GM23338 (cell line): ENCODE results near the gene PCIF1. TPM values are rescaled to one million over a fixed set of nuclear protein-coding genes. Genes with fewer than 3 reads are reported as not detected.
A peak's percentile ranks its signal among the peaks of the same experiment; 100 is the strongest.

ENCODE experiments used
- ATAC-seq: fragments of 200-7000 bp; cut with Tn5 transposase; 3 replicates; pipeline ENCODE4 v1.9.1; 2020
- DNase-seq: peaks from one replicate; pipeline ENCODE4 v3.0.0-alpha.2; 2015; ENCODE audit warnings: low spot score
- H2AFZ ChIP-seq: fragments of 200-600 bp; sonication (generic); 2 replicates; pipeline ENCODE4 v1.8.0; 2016; ENCODE audit warnings: antibody characterized with exemption, mild to moderate bottlenecking, moderate library complexity
- H3F3A ChIP-seq: fragments of 200-600 bp; sonication (generic); replicated peaks from 2 replicates; pipeline ENCODE4 v1.8.0; 2017; ENCODE audit warnings: antibody characterized with exemption, mixed run types, low read depth
- H3K27ac ChIP-seq: fragments of 200-600 bp; sonication (generic); 2 replicates; pipeline ENCODE4 v1.6.1; 2016; ENCODE audit warnings: low read depth
- H3K27me3 ChIP-seq: fragments of 200-600 bp; sonication (generic); 2 replicates; pipeline ENCODE4 v1.8.0; 2016; ENCODE audit warnings: mild to moderate bottlenecking, mixed run types, moderate library complexity; ENCODE audit not compliant: insufficient read depth
- H3K36me3 ChIP-seq: fragments of 200-600 bp; sonication (generic); 2 replicates; pipeline ENCODE4 v1.8.0; 2016; ENCODE audit warnings: mild to moderate bottlenecking; ENCODE audit not compliant: insufficient read depth
- H3K4me1 ChIP-seq: fragments of 200-600 bp; sonication (generic); 2 replicates; pipeline ENCODE4 v1.8.0; 2016; ENCODE audit warnings: mild to moderate bottlenecking, moderate library complexity; ENCODE audit not compliant: insufficient read depth
- H3K4me2 ChIP-seq: fragments of 200-600 bp; sonication (generic); 2 replicates; pipeline ENCODE4 v1.7.1; 2017; ENCODE audit warnings: mixed run types
- H3K4me3 ChIP-seq: fragments of 200-600 bp; sonication (generic); 2 replicates; pipeline ENCODE4 v1.6.1; 2016; ENCODE audit warnings: mixed run types
- H3K79me2 ChIP-seq: fragments of 200-600 bp; sonication (generic); replicated peaks from 2 replicates; pipeline ENCODE4 v1.8.0; 2017; ENCODE audit warnings: mild to moderate bottlenecking; ENCODE audit not compliant: insufficient read depth
- H3K9me2 ChIP-seq: fragments of 200-600 bp; sonication (generic); 2 replicates; pipeline ENCODE4 v1.8.0; 2017; ENCODE audit not compliant: insufficient read depth
- H4K20me1 ChIP-seq: fragments of 200-600 bp; sonication (generic); replicated peaks from 2 replicates; pipeline ENCODE4 v1.8.0; 2017; ENCODE audit warnings: mild to moderate bottlenecking; ENCODE audit not compliant: insufficient read depth
- H3K27ac Mint-ChIP-seq: 2 replicates; pipeline ENCODE4 v1.8.0; 2020; ENCODE audit warnings: inconsistent platforms, mild to moderate bottlenecking, moderate library complexity, mixed read lengths
- H3K27me3 Mint-ChIP-seq: 3 replicates; pipeline ENCODE4 v1.8.0; 2022; ENCODE audit warnings: low read depth, mild to moderate bottlenecking, moderate library complexity, mixed read lengths, inconsistent platforms; ENCODE audit not compliant: insufficient read depth, poor library complexity
- H3K36me3 Mint-ChIP-seq: 3 replicates; pipeline ENCODE4 v1.8.0; 2021; ENCODE audit warnings: low read depth, mild to moderate bottlenecking, inconsistent platforms, moderate library complexity, mixed read lengths
- H3K4me1 Mint-ChIP-seq: 3 replicates; pipeline ENCODE4 v1.8.0; 2020; ENCODE audit warnings: mild to moderate bottlenecking, inconsistent platforms, mixed read lengths
- H3K4me3 Mint-ChIP-seq: 3 replicates; pipeline ENCODE4 v1.8.0; 2021; ENCODE audit warnings: moderate library complexity, mild to moderate bottlenecking, inconsistent platforms, mixed read lengths
- H3K9me3 Mint-ChIP-seq: 3 replicates; pipeline ENCODE4 v1.8.0; 2020; ENCODE audit warnings: moderate library complexity, mild to moderate bottlenecking, inconsistent platforms, mixed read lengths
- EZH2phosphoT487 ChIP-seq: fragments of 200-600 bp; sonication (generic); IDR thresholded peaks from one replicate; pipeline ENCODE4 v1.8.1; 2018; ENCODE audit warnings: antibody characterized with exemption; ENCODE audit not compliant: unreplicated experiment
- STAT1 ChIP-seq: IDR thresholded peaks from one replicate; pipeline ENCODE4 v1.6.1; 2016; ENCODE audit warnings: antibody characterized with exemption; ENCODE audit not compliant: unreplicated experiment
- ZNF114 ChIP-seq: fragments of 250-450 bp; sonication (Bioruptor Pico); IDR thresholded peaks from 2 replicates; pipeline ENCODE4 v1.5.0; 2020; ENCODE audit warnings: mild to moderate bottlenecking, moderate library complexity
- polyA plus RNA-seq: library from polyadenylated mRNA; unstranded; fragments of >200 nt; fragmentation: Nextera tagmentation; extraction: Ambion mirVana; gene quantifications from 2 replicates; pipeline ENCODE4 v1.2.1, GENCODE V29; 2016
- total RNA-seq: library from RNA; depleted of rRNA; stranded (reverse); fragments of >200 nt; shearing (Covaris generic); gene quantifications from 2 replicates; pipeline ENCODE4 v1.2.3, GENCODE V29; 2014
- TF ChIP-seq, protein P1 (sequence below), 2 experiments: fragments of 200-600 bp in 1 of 2; sonication (generic) in 1 of 2; conservative IDR thresholded peaks; 2 replicates each; pipeline versions ENCODE4 v1.5.1 to v1.6.1; 2016 to 2017; ENCODE audit warnings: antibody characterized with exemption in 2 of 2, low read depth in 2 of 2, mild to moderate bottlenecking in 2 of 2, moderate library complexity in 1 of 2
- TF ChIP-seq, protein P2 (sequence below): IDR thresholded peaks from one replicate; pipeline ENCODE4 v1.6.1; 2018; ENCODE audit warnings: antibody characterized with exemption; ENCODE audit not compliant: unreplicated experiment

PCIF1 gene
- total and polyA plus RNA-seq, 2 experiments from 2014 or later: 26.1 to 28.3 TPM

DNA sequence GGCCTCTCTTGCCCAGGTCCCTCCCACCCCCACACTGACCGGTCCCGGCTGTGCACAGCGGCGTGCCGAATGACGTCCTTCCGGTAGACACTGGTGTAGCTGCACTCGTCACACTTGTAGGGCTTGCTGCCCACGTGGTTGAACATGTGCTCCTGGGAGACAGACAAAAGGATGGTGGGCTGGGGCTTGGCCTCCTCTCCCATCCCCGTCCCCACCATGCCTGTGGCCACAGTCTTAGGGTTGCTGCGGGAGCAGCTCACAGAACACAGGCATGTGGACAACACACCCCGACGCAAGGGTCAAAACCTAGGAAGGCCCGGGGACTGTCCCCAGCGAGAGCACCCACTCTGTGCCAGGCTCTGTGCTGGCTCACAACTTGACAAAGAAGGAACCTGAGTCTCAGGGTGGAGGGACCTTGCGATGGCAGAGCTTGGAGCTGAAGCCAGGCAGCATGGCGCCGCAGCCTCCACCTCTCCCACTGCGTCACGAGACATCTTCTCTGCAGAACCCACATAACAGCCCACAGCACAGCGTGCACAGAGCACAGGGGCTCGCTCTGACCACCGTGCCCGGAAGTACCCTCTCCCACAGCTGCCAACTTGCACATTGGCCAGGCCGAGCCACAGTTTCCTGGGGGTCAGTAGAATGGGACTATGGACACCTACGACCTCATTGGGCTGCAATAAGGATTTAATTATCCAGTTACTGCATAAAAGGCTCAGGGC is 27.7 kb downstream of the PCIF1 start:
- H3K27me3 Mint-ChIP-seq: peaks cover 12% of the 10 kb centered on the region
- H3K4me1 Mint-ChIP-seq: 0 out of 3 replicates have a peak, but pooled peaks cover 2% of the 10 kb centered on the region
- peaks cover 50% of the 10 kb centered on the region for H3K36me3 Mint-ChIP-seq
- no peak for ATAC-seq
- H2AFZ ChIP-seq: no peak overlapping the region
- H3K9me3 Mint-ChIP-seq: no peaks in the 10 kb centered on the region
- H3F3A ChIP-seq: no peaks in the 10 kb centered on the region
- H3K4me3 ChIP-seq: no peak overlapping the region
- DNase-seq: no peak
- no peaks in the 10 kb centered on the region for H4K20me1 ChIP-seq
- TF ChIP-seq STAT1: no peak
- TF ChIP-seq ZNF114 (CRISPR knock-in tag): no peak
- TF ChIP-seq, protein P1, sequence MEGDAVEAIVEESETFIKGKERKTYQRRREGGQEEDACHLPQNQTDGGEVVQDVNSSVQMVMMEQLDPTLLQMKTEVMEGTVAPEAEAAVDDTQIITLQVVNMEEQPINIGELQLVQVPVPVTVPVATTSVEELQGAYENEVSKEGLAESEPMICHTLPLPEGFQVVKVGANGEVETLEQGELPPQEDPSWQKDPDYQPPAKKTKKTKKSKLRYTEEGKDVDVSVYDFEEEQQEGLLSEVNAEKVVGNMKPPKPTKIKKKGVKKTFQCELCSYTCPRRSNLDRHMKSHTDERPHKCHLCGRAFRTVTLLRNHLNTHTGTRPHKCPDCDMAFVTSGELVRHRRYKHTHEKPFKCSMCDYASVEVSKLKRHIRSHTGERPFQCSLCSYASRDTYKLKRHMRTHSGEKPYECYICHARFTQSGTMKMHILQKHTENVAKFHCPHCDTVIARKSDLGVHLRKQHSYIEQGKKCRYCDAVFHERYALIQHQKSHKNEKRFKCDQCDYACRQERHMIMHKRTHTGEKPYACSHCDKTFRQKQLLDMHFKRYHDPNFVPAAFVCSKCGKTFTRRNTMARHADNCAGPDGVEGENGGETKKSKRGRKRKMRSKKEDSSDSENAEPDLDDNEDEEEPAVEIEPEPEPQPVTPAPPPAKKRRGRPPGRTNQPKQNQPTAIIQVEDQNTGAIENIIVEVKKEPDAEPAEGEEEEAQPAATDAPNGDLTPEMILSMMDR (conservative IDR thresholded peaks at IDR 0.05; ENCODE audit: low read depth in 2 of 2): no peak
- H3K27ac ChIP-seq: no peak overlapping the region
- H3K27me3 ChIP-seq: no peaks in the 10 kb centered on the region
- no peak overlapping the region for H3K4me2 ChIP-seq
- no peak overlapping the region for H3K4me3 Mint-ChIP-seq
- no peaks in the 10 kb centered on the region for H3K9me2 ChIP-seq
- no peaks in the 10 kb centered on the region for H3K4me1 ChIP-seq
- H3K27ac Mint-ChIP-seq: no peak overlapping the region
- H3K36me3 ChIP-seq: peaks cover 7% of the 10 kb centered on the region
- H3K79me2 ChIP-seq: no peaks in the 10 kb centered on the region

DNA sequence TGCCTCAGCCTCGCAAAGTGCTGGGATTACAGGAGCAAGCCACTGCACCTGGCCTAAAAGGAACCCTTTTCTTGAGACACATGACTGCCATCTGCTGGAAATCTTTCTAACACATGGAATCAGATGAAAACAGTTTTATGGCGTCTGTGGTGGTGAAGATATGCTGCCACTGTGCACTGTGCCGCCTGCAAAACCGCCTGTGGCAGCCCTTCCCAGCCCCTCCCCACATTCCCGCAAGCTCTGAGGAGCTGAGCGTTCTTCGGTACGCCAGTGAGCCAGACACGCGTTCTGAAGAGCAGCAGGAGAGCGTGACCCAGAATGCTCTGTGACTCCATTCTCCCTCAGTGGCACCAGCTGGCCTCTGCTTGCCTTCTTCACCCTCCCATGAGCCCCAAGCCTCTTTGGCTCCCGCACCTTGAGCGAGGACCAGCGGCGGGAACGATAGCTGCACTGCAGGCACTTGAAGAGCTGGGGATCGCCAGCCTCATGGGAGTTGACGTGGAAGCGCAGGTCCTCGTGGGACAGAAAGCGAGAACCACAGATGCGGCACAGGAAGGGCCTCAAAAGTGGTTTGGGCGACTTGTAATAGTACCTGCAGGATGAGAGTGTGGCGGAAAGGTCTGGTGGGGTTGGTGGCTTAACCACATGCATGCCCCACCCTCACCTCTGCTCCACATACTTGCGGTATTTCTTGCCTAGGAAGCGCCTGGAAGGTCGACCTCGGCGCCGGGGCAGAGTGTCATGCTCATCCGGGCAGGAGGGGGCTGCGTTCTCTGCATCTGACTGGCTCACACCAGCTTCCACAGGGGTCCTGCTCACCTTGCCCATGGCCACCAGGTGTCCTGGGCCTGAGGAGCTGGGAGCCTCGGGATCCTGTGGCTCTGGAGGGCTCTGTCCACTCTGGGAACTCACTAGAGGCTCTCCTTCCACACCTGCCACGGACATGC is 28.8 kb downstream of the PCIF1 start:
- H3K27ac Mint-ChIP-seq: peak overlapping the region; percentile 61; the same call in 1 of the 2 replicates
- peaks cover 9% of the 10 kb centered on the region for H3K36me3 ChIP-seq

More for the DNA sequence above, 28.8 kb downstream of the PCIF1 start:
- Histone ChIP-seq H4K20me1 (no peaks in the 10 kb centered on the region), H3K4me1 (no peaks in the 10 kb centered on the region), H3K9me2 (no peaks in the 10 kb centered on the region), H3F3A (no peaks in the 10 kb centered on the region), H3K27me3 (no peaks in the 10 kb centered on the region), H2AFZ (no peak overlapping the region), H3K79me2 (no peaks in the 10 kb centered on the region), H3K4me3 (no peak overlapping the region), H3K4me2 (no peak overlapping the region), H3K27ac (no peak overlapping the region)
- Mint-ChIP-seq H3K27me3 (peaks cover 12% of the 10 kb centered on the region), H3K36me3 (peaks cover 50% of the 10 kb centered on the region), H3K4me3 (no peak overlapping the region), H3K4me1 (0 out of 3 replicates have a peak, but pooled peaks cover 2% of the 10 kb centered on the region), H3K9me3 (no peaks in the 10 kb centered on the region)
- DNase-seq (peak; percentile 81), ATAC-seq (peak; percentile 79)
- TF ChIP-seq, protein P2, sequence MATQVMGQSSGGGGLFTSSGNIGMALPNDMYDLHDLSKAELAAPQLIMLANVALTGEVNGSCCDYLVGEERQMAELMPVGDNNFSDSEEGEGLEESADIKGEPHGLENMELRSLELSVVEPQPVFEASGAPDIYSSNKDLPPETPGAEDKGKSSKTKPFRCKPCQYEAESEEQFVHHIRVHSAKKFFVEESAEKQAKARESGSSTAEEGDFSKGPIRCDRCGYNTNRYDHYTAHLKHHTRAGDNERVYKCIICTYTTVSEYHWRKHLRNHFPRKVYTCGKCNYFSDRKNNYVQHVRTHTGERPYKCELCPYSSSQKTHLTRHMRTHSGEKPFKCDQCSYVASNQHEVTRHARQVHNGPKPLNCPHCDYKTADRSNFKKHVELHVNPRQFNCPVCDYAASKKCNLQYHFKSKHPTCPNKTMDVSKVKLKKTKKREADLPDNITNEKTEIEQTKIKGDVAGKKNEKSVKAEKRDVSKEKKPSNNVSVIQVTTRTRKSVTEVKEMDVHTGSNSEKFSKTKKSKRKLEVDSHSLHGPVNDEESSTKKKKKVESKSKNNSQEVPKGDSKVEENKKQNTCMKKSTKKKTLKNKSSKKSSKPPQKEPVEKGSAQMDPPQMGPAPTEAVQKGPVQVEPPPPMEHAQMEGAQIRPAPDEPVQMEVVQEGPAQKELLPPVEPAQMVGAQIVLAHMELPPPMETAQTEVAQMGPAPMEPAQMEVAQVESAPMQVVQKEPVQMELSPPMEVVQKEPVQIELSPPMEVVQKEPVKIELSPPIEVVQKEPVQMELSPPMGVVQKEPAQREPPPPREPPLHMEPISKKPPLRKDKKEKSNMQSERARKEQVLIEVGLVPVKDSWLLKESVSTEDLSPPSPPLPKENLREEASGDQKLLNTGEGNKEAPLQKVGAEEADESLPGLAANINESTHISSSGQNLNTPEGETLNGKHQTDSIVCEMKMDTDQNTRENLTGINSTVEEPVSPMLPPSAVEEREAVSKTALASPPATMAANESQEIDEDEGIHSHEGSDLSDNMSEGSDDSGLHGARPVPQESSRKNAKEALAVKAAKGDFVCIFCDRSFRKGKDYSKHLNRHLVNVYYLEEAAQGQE: no peak
- TF ChIP-seq STAT1 (no peak), EZH2phosphoT487 (no peak)
- TF ChIP-seq, protein P1 (conservative IDR thresholded peaks at IDR 0.05; ENCODE audit: low read depth in 2 of 2): peak; percentile 49 to 72
